ENCODE data around the gene DNAH2.

The DNAH2 gene

GRCh38 chr17:7688808-7689316, 28.7 kb upstream of the DNAH2 start:
- peak overlapping the region; percentile 20 to 95 for H3K27ac ChIP-seq
- no peak for TF ChIP-seq CTCF (IDR thresholded peaks at IDR 0.05)
- H3K4me3 ChIP-seq, result peak overlapping the region; percentile 91
- DNase-seq (ENCODE audit: low spot score), result no peak

DNA sequence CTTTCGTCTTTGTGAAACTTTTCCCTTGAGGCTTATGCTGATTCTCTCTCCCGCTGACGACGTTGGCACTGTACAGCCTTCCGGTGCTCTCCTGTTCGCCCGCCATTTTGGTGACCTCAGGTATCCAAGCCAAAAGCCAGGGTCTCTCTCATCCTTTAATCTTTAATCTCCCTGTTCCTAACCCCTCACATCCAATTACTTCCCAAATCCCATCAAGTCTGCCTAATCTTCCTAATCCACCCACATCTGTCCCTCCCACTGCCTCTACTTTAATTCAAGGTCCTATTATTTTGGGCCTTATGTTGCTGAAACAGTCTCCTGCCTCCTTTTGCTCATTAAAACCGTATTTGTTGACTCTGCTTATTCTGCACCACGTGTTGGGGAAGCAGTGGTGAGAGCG, 22.0 kb upstream of the DNAH2 start:
- TF ChIP-seq CTCF (IDR thresholded peaks at IDR 0.05), result no peak
- H3K4me3 ChIP-seq, result no peak overlapping the region
- no peak for DNase-seq (ENCODE audit: low spot score)
- no peak overlapping the region for H3K27ac ChIP-seq

- no peak overlapping the region for H3K4me3 ChIP-seq
- no peak for DNase-seq (ENCODE audit: low spot score)
- TF ChIP-seq CTCF (IDR thresholded peaks at IDR 0.05), result no peak
- no peak overlapping the region for H3K27ac ChIP-seq
These were observed 19.5 kb upstream of the DNAH2 start for GRCh38 chr17:7697828-7698588.

DNA sequence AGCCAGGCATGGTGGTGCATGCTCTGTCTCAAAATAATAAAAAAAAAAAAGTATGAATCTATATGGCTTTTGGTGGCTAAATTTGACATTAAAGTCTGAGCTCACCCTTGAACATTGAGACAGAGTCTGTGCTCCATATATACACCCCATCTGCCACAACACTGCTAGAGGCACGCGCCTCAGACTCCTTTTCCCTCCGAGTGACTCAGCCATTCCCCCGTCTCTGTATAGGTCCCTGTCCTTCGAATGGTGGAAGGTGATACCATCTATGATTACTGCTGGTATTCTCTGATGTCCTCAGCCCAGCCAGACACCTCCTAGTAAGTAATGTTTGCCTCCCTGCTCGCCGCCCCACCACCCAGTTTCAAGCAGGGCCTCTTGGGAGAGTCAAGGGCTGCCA, 17.0 kb upstream of the DNAH2 start:
- H3K27ac ChIP-seq, result no peak overlapping the region
- no peak overlapping the region for H3K4me3 ChIP-seq
- TF ChIP-seq CTCF (IDR thresholded peaks at IDR 0.05), result no peak
- no peak for DNase-seq (ENCODE audit: low spot score)

- Histone ChIP-seq H3K27ac (no peak overlapping the region), H3K4me3 (no peak overlapping the region)
- DNase-seq (ENCODE audit: low spot score), result no peak
- no peak for TF ChIP-seq CTCF (IDR thresholded peaks at IDR 0.05)
These were observed 15.9 kb upstream of the DNAH2 start for GRCh38 chr17:7701681-7702080.

DNA sequence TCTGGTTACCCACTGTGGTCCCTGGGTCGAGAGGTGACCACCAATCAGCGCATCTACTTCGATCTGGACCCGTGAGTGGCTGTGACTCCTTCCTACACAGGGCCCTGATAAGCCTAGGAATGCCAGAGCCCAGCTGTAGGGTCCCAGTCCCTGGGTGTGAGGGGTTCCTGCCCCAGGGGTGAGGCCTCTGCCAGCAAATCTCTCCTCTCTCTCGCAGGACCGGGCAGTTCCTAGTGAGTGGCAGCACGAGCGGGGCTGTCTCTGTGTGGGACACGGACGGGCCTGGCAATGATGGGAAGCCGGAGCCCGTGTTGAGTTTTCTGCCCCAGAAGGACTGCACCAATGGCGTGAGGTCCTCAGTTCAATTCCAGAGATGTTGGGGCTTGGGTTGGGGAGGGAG, 14.8 kb upstream of the DNAH2 start:
- TF ChIP-seq CTCF (IDR thresholded peaks at IDR 0.05), result no peak
- H3K4me3 ChIP-seq, result no peak overlapping the region
- H3K27ac ChIP-seq, result no peak overlapping the region
- DNase-seq (ENCODE audit: low spot score), result peak; percentile 55

All from coronary artery (tissue), 2 donors.